ENCODE data around the gene MYL7.

The MYL7 gene

GRCh38 chr7:44152971-44153947 lies 12.1 kb upstream of the MYL7 start:
- no peak overlapping the region for H3K4me3 ChIP-seq (ENCODE audit: low read depth, low read length)
- ChIA-PET CTCF (interaction anchor here (1.4 kb wide), 1 partner anchor 12 kb away, joined by 6 read pairs; no protein-coding TSS in a partner anchor), POLR2A (no interaction called here)
- TF ChIP-seq CTCF (IDR thresholded peaks at IDR 0.05; ENCODE audit: insufficient read depth, low read length, missing control alignments), result no peak
- no peak for DNase-seq (ENCODE audit: low read depth, low spot score)

GRCh38 chr7:44151956-44152355 lies 10.8 kb upstream of the MYL7 start:
- CTCF ChIA-PET, result no interaction called here
- POLR2A ChIA-PET, result no interaction called here
- DNase-seq (ENCODE audit: low read depth, low spot score), result no peak
- H3K4me3 ChIP-seq (ENCODE audit: low read depth, low read length), result no peak overlapping the region
- TF ChIP-seq CTCF (IDR thresholded peaks at IDR 0.05; ENCODE audit: insufficient read depth, low read length, missing control alignments), result no peak

- TF ChIP-seq CTCF (IDR thresholded peaks at IDR 0.05; ENCODE audit: insufficient read depth, low read length, missing control alignments), result no peak
- POLR2A ChIA-PET, result interaction anchor here (1.4 kb wide), 1 partner anchor 12 kb away, joined by 4 read pairs; no protein-coding TSS in a partner anchor
- CTCF ChIA-PET, result interaction anchor here (1.2 kb wide), 1 partner anchor 10 kb away, joined by 4 read pairs; no protein-coding TSS in a partner anchor
- H3K4me3 ChIP-seq (ENCODE audit: low read depth, low read length), result no peak overlapping the region
- no peak for DNase-seq (ENCODE audit: low read depth, low spot score)
These were observed 10.1 kb upstream of the MYL7 start for GRCh38 chr7:44150966-44151941.

- ChIA-PET CTCF (interaction anchor here (1.2 kb wide), 1 partner anchor 11 kb away, joined by 4 read pairs; no protein-coding TSS in a partner anchor), POLR2A (interaction anchor here (1.4 kb wide), 1 partner anchor 13 kb away, joined by 4 read pairs; no protein-coding TSS in a partner anchor)
- no peak for TF ChIP-seq CTCF (IDR thresholded peaks at IDR 0.05; ENCODE audit: insufficient read depth, low read length, missing control alignments)
- no peak for DNase-seq (ENCODE audit: low read depth, low spot score)
- H3K4me3 ChIP-seq (ENCODE audit: low read depth, low read length), result no peak overlapping the region
These were observed 9.3 kb upstream of the MYL7 start for GRCh38 chr7:44150466-44150832.

- ChIA-PET CTCF (interaction anchor here (1.2 kb wide), 1 partner anchor 11 kb away, joined by 4 read pairs; no protein-coding TSS in a partner anchor), POLR2A (interaction anchor here (1.4 kb wide), 1 partner anchor 14 kb away, joined by 4 read pairs; no protein-coding TSS in a partner anchor)
- DNase-seq (ENCODE audit: low read depth, low spot score), result no peak
- TF ChIP-seq CTCF (IDR thresholded peaks at IDR 0.05; ENCODE audit: insufficient read depth, low read length, missing control alignments), result no peak
- no peak overlapping the region for H3K4me3 ChIP-seq (ENCODE audit: low read depth, low read length)
These were observed 8.7 kb upstream of the MYL7 start for GRCh38 chr7:44149571-44150465.
